HepG2 (cell line): ENCODE results near the gene ZFP64.
"Not testable (repeated sequence)": the region's sequence is repeated elsewhere in the genome, so short reads cannot be mapped to it uniquely, and the experiment has no call there.

Experiments used
- EP300 ChIP-seq, 3 experiments: sonication (generic) in 1 of 3; formaldehyde crosslinking in 1 of 3; IDR thresholded peaks; 2 replicates each; pipeline versions ENCODE4 v1.5.1 to v1.6.1; 2011 to 2020; ENCODE audit warnings: low read depth in 2 of 3, low read length in 2 of 3, borderline replicate concordance in 1 of 3, improper control_type of control experiment in 1 of 3, mild to moderate bottlenecking in 1 of 3, missing genetic modification reagents in 1 of 3, moderate library complexity in 1 of 3
- EZH2 ChIP-seq: conservative IDR thresholded peaks from 2 replicates; pipeline ENCODE4 v1.6.1; 2012; ENCODE audit warnings: mild to moderate bottlenecking, low read depth, low read length, moderate library complexity
- FOXA1 ChIP-seq, 2 experiments: fragments of 450-650 bp in 1 of 2; sonication (generic) in 1 of 2; formaldehyde crosslinking in 1 of 2; IDR thresholded peaks; 2 replicates each; pipeline versions ENCODE4 v1.4.0 to v1.6.1; 2016 to 2020; ENCODE audit warnings: missing genetic modification reagents in 1 of 2
- MTF1 ChIP-seq: sonication (generic); formaldehyde crosslinking; IDR thresholded peaks from 2 replicates; pipeline ENCODE4 v1.5.0; 2020; ENCODE audit warnings: missing genetic modification reagents
- SRSF1 ChIP-seq: fragments of 200-400 bp; formaldehyde crosslinking; optimal IDR thresholded peaks from 2 replicates; pipeline ENCODE3; 2017; ENCODE audit warnings: mild to moderate bottlenecking, low read depth, low read length, moderate library complexity
- ZNF264 ChIP-seq: sonication (generic); formaldehyde crosslinking; IDR thresholded peaks from 2 replicates; pipeline ENCODE4 v1.4.0; 2020; ENCODE audit warnings: missing genetic modification reagents
- TF ChIP-seq, protein P1 (sequence below): sonication (generic); formaldehyde crosslinking; IDR thresholded peaks from 2 replicates; pipeline ENCODE4 v1.5.0; 2020; ENCODE audit warnings: mild to moderate bottlenecking, missing genetic modification reagents, moderate library complexity
- TF ChIP-seq, protein P2 (sequence below): sonication (generic); formaldehyde crosslinking; IDR thresholded peaks from one replicate; pipeline ENCODE4 v1.5.1; 2020; ENCODE audit warnings: mild to moderate bottlenecking, missing genetic modification reagents; ENCODE audit errors: not compliant biosample characterization
- TF ChIP-seq, protein P3 (sequence below): sonication (generic); formaldehyde crosslinking; IDR thresholded peaks from 2 replicates; pipeline ENCODE4 v1.4.0; 2020; ENCODE audit warnings: missing genetic modification reagents

DNA sequence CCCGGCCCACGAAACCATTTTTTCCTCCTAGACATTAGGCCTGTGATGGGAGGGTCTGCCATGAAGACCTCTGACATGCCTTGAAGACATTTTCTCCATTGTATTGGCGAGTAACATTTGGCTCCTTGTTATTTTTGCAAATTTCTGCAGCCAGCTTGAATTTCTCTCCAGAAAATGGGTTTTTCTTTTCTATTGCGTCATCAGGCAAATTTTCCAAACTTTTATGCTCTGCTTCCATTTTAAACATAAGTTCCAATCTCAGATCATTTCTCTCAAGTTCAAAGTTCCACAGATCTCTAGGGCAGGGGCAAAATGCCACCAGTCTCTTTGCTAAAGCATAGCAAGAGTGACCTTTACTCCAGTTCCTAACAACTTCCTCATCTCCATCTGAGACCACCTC, 29.8 kb upstream of the ZFP64 start:
- TF ChIP-seq, protein P1, sequence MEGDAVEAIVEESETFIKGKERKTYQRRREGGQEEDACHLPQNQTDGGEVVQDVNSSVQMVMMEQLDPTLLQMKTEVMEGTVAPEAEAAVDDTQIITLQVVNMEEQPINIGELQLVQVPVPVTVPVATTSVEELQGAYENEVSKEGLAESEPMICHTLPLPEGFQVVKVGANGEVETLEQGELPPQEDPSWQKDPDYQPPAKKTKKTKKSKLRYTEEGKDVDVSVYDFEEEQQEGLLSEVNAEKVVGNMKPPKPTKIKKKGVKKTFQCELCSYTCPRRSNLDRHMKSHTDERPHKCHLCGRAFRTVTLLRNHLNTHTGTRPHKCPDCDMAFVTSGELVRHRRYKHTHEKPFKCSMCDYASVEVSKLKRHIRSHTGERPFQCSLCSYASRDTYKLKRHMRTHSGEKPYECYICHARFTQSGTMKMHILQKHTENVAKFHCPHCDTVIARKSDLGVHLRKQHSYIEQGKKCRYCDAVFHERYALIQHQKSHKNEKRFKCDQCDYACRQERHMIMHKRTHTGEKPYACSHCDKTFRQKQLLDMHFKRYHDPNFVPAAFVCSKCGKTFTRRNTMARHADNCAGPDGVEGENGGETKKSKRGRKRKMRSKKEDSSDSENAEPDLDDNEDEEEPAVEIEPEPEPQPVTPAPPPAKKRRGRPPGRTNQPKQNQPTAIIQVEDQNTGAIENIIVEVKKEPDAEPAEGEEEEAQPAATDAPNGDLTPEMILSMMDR = not testable (repeated sequence)
- not testable (repeated sequence) for TF ChIP-seq ZNF264 (CRISPR knock-in tag); FOXA1 (IDR thresholded peaks at IDR 0.05); FOXA1 (CRISPR knock-in tag; IDR thresholded peaks at IDR 0.05); MTF1 (CRISPR knock-in tag); EZH2; EP300 (IDR thresholded peaks at IDR 0.05; ENCODE audit: low read depth in 2 of 2, low read length in 2 of 2); EP300 (CRISPR knock-in tag; IDR thresholded peaks at IDR 0.05; ENCODE audit: borderline replicate concordance); SRSF1
- TF ChIP-seq, protein P2, sequence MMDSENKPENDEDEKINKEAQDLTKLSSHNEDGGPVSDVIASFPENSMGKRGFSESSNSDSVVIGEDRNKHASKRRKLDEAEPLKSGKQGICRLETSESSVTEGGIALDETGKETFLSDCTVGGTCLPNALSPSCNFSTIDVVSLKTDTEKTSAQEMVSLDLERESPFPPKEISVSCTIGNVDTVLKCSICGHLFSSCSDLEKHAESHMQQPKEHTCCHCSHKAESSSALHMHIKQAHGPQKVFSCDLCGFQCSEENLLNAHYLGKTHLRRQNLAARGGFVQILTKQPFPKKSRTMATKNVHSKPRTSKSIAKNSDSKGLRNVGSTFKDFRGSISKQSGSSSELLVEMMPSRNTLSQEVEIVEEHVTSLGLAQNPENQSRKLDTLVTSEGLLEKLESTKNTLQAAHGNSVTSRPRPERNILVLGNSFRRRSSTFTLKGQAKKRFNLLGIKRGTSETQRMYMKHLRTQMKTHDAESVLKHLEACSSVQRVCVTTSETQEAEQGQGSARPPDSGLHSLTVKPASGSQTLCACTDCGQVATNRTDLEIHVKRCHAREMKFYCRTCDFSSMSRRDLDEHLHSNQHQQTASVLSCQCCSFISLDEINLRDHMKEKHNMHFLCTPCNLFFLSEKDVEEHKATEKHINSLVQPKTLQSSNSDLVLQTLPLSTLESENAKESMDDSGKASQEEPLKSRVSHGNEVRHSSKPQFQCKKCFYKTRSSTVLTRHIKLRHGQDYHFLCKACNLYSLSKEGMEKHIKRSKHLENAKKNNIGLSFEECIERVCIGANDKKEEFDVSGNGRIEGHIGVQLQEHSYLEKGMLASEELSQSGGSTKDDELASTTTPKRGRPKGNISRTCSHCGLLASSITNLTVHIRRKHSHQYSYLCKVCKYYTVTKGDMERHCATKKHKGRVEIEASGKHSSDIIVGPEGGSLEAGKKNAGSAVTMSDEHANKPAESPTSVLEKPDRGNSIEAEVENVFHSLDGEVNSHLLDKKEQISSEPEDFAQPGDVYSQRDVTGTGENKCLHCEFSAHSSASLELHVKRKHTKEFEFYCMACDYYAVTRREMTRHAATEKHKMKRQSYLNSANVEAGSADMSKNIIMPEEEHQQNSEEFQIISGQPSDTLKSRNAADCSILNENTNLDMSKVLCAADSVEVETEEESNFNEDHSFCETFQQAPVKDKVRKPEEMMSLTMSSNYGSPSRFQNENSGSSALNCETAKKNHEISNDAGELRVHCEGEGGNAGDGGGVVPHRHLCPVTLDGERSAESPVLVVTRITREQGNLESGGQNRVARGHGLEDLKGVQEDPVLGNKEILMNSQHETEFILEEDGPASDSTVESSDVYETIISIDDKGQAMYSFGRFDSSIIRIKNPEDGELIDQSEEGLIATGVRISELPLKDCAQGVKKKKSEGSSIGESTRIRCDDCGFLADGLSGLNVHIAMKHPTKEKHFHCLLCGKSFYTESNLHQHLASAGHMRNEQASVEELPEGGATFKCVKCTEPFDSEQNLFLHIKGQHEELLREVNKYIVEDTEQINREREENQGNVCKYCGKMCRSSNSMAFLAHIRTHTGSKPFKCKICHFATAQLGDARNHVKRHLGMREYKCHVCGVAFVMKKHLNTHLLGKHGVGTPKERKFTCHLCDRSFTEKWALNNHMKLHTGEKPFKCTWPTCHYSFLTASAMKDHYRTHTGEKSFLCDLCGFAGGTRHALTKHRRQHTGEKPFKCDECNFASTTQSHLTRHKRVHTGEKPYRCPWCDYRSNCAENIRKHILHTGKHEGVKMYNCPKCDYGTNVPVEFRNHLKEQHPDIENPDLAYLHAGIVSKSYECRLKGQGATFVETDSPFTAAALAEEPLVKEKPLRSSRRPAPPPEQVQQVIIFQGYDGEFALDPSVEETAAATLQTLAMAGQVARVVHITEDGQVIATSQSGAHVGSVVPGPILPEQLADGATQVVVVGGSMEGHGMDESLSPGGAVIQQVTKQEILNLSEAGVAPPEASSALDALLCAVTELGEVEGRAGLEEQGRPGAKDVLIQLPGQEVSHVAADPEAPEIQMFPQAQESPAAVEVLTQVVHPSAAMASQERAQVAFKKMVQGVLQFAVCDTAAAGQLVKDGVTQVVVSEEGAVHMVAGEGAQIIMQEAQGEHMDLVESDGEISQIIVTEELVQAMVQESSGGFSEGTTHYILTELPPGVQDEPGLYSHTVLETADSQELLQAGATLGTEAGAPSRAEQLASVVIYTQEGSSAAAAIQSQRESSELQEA (CRISPR knock-in tag) = not testable (repeated sequence)
- TF ChIP-seq, protein P3, sequence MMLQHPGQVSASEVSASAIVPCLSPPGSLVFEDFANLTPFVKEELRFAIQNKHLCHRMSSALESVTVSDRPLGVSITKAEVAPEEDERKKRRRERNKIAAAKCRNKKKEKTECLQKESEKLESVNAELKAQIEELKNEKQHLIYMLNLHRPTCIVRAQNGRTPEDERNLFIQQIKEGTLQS (CRISPR knock-in tag) = not testable (repeated sequence)
